GM12801 (cell line): ENCODE measurements around the gene EIF4A3.

Experiments
- TF ChIP-seq, protein P1 (sequence below): IDR thresholded peaks from one replicate; pipeline ENCODE4 v1.5.1; 2011; ENCODE audit warnings: control low read depth; ENCODE audit not compliant: insufficient read length; ENCODE audit errors: extremely low read depth

The EIF4A3 gene

GRCh38 chr17:80116276-80116920 is 30.5 kb downstream of the EIF4A3 start:
- TF ChIP-seq, protein P1, sequence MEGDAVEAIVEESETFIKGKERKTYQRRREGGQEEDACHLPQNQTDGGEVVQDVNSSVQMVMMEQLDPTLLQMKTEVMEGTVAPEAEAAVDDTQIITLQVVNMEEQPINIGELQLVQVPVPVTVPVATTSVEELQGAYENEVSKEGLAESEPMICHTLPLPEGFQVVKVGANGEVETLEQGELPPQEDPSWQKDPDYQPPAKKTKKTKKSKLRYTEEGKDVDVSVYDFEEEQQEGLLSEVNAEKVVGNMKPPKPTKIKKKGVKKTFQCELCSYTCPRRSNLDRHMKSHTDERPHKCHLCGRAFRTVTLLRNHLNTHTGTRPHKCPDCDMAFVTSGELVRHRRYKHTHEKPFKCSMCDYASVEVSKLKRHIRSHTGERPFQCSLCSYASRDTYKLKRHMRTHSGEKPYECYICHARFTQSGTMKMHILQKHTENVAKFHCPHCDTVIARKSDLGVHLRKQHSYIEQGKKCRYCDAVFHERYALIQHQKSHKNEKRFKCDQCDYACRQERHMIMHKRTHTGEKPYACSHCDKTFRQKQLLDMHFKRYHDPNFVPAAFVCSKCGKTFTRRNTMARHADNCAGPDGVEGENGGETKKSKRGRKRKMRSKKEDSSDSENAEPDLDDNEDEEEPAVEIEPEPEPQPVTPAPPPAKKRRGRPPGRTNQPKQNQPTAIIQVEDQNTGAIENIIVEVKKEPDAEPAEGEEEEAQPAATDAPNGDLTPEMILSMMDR = no peak

- TF ChIP-seq, protein P1 = no peak
Observed at GRCh38 chr17:80115159-80115558, 31.8 kb downstream of the EIF4A3 start.

- TF ChIP-seq, protein P1 = no peak
Observed at GRCh38 chr17:80114758-80115157, 32.2 kb downstream of the EIF4A3 start.

DNA sequence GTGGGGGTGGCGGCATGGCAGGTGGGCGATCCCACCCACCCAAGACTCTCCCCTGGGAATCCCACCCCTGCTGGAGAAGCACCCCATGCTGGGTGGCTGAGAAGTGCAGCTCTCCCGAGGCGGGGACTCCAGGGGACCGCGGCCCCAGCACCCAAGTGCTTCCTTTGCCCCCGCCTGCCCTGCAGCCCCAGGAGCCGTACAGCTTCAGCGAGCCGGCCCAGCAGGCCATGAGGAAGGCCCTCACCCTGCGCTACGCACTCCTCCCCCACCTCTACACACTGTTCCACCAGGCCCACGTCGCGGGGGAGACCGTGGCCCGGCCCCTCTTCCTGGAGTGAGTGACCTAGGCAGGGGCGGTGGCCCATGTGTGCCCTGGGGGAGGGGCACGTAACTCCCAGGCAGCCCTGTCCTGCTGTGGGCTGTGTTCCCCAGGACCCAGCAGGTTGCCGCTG is 33.9 kb downstream of the EIF4A3 start:
- TF ChIP-seq, protein P1 = no peak

DNA sequence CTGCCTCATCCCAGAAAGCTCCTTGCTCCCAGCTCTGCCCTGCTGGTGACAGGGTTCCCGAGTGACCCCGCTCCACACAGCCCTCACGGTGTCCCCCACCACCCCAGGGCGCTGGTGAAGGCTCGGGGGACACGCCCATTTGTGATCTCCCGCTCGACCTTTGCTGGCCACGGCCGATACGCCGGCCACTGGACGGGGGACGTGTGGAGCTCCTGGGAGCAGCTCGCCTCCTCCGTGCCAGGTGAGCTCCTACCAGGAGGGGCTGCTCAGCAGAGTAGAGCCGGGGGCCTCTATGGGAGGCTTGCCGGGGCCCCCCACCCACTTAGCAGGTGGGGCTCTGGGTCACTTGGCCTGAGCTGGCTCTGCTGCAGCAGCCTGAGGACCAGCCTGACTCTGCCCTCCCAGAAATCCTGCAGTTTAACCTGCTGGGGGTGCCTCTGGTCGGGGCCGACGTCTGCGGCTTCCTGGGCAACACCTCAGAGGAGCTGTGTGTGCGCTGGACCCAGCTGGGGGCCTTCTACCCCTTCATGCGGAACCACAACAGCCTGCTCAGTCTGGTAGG is 34.4 kb downstream of the EIF4A3 start:
- TF ChIP-seq, protein P1 = no peak

- TF ChIP-seq, protein P1 = no peak
Observed at GRCh38 chr17:80111702-80112470, 35.0 kb downstream of the EIF4A3 start.

GRCh38 chr17:80110927-80111701 is 35.8 kb downstream of the EIF4A3 start:
- TF ChIP-seq, protein P1 = no peak
